AG04450 (cell line): ENCODE measurements around the gene TRIOBP. TPM values are rescaled to one million over a fixed set of nuclear protein-coding genes. Genes with fewer than 3 reads are reported as not detected.

Source experiments
- CTCF ChIA-PET: fragments of 300-600, 350-600 bp; formaldehyde crosslinking; extraction: SDS; loops from one replicate; lab custom pipeline; 2022; ENCODE audit warnings: antibody characterized with exemption, inconsistent platforms; lab: Charles Lee
- POLR2A ChIA-PET: fragments of 350-600 bp; formaldehyde crosslinking; extraction: SDS; loops from one replicate; lab custom pipeline; 2021; ENCODE audit warnings: antibody characterized with exemption, inconsistent platforms; lab: Yijun Ruan, JAX
- DNase-seq: peaks from one replicate; pipeline ENCODE4 v3.0.0-alpha.2; 2011; ENCODE audit warnings: low read depth, low spot score
- H3K27ac ChIP-seq: one replicate; pipeline ENCODE4 v1.5.1; 2012; ENCODE audit warnings: low read depth, low read length, control low read depth
- H3K27me3 ChIP-seq: one replicate; pipeline ENCODE4 v1.6.0; 2012; ENCODE audit warnings: low read length; ENCODE audit not compliant: control insufficient read depth, insufficient read depth
- H3K4me3 ChIP-seq: 2 replicates; pipeline ENCODE4 v1.5.1; 2011; ENCODE audit warnings: mild to moderate bottlenecking, low read depth, low read length, control low read depth
- H3K9me3 ChIP-seq: 2 replicates; pipeline ENCODE4 v1.5.1; 2012; ENCODE audit warnings: low read length; ENCODE audit not compliant: control insufficient read depth, insufficient read depth
- polyA plus RNA-seq: library from polyadenylated mRNA; depleted of rRNA; stranded (reverse); fragments of >200 nt; gene quantifications from 2 replicates; pipeline ENCODE4 v1.2.3, GENCODE V29; 2011
- TF ChIP-seq, protein P1 (sequence below): IDR thresholded peaks from 2 replicates; pipeline ENCODE4 v1.5.1; 2011; ENCODE audit warnings: low read depth, low read length, control low read depth, inconsistent platforms

The TRIOBP gene
- polyA plus RNA-seq, 1 experiment, result 37.0 TPM

GRCh38 chr22:37781434-37782059, 84.7 kb downstream of the TRIOBP start:
- ChIA-PET POLR2A (interaction anchor here (0.6 to 1.3 kb wide), 2 partner anchors 51 to 95 kb away, joined by 3 read pairs; partner anchors contain the start of gene NOL12), CTCF (interaction anchor here (3.3 kb wide), 1 partner anchor 138 kb away, joined by 11 read pairs; no protein-coding TSS in a partner anchor)
- no peaks in the 10 kb centered on the region for H3K27me3 ChIP-seq
- no peak overlapping the region for H3K27ac ChIP-seq
- no peak overlapping the region for H3K4me3 ChIP-seq
- TF ChIP-seq, protein P1, sequence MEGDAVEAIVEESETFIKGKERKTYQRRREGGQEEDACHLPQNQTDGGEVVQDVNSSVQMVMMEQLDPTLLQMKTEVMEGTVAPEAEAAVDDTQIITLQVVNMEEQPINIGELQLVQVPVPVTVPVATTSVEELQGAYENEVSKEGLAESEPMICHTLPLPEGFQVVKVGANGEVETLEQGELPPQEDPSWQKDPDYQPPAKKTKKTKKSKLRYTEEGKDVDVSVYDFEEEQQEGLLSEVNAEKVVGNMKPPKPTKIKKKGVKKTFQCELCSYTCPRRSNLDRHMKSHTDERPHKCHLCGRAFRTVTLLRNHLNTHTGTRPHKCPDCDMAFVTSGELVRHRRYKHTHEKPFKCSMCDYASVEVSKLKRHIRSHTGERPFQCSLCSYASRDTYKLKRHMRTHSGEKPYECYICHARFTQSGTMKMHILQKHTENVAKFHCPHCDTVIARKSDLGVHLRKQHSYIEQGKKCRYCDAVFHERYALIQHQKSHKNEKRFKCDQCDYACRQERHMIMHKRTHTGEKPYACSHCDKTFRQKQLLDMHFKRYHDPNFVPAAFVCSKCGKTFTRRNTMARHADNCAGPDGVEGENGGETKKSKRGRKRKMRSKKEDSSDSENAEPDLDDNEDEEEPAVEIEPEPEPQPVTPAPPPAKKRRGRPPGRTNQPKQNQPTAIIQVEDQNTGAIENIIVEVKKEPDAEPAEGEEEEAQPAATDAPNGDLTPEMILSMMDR, result peak; percentile 35
- no peaks in the 10 kb centered on the region for H3K9me3 ChIP-seq
- no peak for DNase-seq

DNA sequence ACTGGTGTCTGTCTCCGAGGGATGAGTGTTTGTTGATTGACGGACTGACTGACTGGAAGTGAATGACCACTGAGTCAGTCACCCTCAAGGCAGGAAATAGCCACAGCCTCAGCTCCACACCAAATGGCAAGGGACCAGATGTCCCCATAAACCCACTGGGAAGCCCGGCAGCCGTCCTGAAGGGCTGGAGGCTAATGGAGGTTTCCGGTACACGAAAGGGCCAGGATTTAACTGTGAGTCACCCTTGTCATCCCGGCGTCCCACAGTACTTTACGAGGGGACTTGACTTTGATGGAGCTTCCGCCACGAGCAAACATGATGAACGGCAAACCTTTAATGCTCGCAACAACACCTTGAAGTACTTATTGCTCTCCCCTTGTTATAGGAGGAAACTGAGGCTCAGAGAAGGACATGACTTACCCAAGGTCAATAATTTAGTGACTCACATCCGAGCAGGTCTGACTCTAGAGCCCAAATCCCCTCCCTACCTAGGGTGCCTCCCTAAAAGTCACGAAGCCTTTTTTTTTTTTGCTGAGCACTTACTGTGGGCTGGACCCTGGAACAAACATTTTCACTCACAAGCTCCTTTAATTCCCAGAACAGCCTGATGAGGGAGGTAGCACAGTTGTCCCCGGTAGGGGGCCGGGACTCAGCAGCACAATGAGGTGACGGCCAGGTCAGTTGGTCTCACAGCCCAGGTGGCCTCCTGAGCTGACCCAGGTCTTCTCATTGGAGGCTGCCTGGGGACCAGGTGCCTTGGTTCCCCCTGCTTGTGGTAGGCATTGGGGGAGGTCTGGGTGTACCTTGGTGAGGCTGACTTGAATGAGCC, 85.7 kb downstream of the TRIOBP start:
- no peaks in the 10 kb centered on the region for H3K9me3 ChIP-seq
- CTCF ChIA-PET, result interaction anchor here (0.5 to 3.3 kb wide), 4 partner anchors 9 to 1340 kb away, joined by 3 to 11 read pairs (median 5); no protein-coding TSS in a partner anchor
- DNase-seq, result no peak
- H3K27ac ChIP-seq, result no peak overlapping the region
- TF ChIP-seq, protein P1, result no peak
- no peaks in the 10 kb centered on the region for H3K27me3 ChIP-seq
- POLR2A ChIA-PET, result interaction anchor here (0.5 to 1.3 kb wide), 5 partner anchors 10 to 246 kb away, joined by 3 read pairs; no protein-coding TSS in a partner anchor
- no peak overlapping the region for H3K4me3 ChIP-seq

- Histone ChIP-seq H3K9me3 (no peaks in the 10 kb centered on the region), H3K27me3 (no peaks in the 10 kb centered on the region), H3K27ac (no peak overlapping the region), H3K4me3 (no peak overlapping the region)
- ChIA-PET CTCF (no interaction called here), POLR2A (interaction anchor here (0.5 to 1.1 kb wide), 3 partner anchors 9 to 35 kb away, joined by 3 to 4 read pairs (median 3); no protein-coding TSS in a partner anchor)
- DNase-seq, result no peak
- TF ChIP-seq, protein P1, result no peak
Observed at GRCh38 chr22:37784829-37785495, 88.1 kb downstream of the TRIOBP start.

DNA sequence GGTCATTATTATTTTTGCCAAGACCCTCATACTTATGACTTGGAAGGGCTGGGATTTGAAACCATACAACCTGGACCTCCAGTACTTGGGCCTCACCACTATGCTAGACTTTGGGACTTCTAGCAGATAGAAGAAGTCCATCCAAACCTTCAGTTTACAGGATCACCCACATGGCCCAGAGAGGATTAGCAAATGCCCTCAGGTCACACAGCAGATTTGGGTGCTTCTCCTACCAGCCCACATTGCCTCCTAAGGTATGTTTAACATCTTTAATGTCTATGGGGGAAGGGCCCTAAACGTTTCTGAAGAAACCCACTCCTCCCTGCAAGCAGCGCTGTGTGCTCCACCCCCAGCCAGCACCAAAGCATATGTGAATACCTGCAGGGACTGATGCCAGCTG, 93.4 kb downstream of the TRIOBP start:
- POLR2A ChIA-PET, result no interaction called here
- no peaks in the 10 kb centered on the region for H3K9me3 ChIP-seq
- H3K4me3 ChIP-seq, result no peak overlapping the region
- no peaks in the 10 kb centered on the region for H3K27me3 ChIP-seq
- CTCF ChIA-PET, result no interaction called here
- no peak overlapping the region for H3K27ac ChIP-seq
- TF ChIP-seq, protein P1, result no peak
- no peak for DNase-seq
